ENCODE data around the gene ELAVL2. TPM values are rescaled to one million over a fixed set of nuclear protein-coding genes. Genes with fewer than 3 reads are reported as not detected.

ELAVL2 gene
- total and polyA plus RNA-seq, 3 donors from 2014 or later: 52.7 to 77.0 (median 75.7) TPM

GRCh38 chr9:23751633-23752032 is 74.4 kb downstream of the ELAVL2 start:
- Histone ChIP-seq H3K9me3 (no peaks in the 10 kb centered on the region), H3K4me3 (no peak overlapping the region), H3K27me3 (no peaks in the 10 kb centered on the region), H3K36me3 (ENCODE audit: low read depth, missing control alignments) (no peaks in the 10 kb centered on the region), H3K4me1 (no peaks in the 10 kb centered on the region), H3K27ac (no peak overlapping the region)
- DNase-seq: no peak
- WGBS, 2 donors: 91 to 94% methylated on average over 4 of the region's 4 CpGs
- no peak for TF ChIP-seq CTCF (IDR thresholded peaks at IDR 0.05)
- TF ChIP-seq POLR2A (IDR thresholded peaks at IDR 0.05): no peak
- intact Hi-C loops (cut with DNase I; ENCODE audit: low total_unique reads): no loop called here

- intact Hi-C loops (cut with DNase I; ENCODE audit: low total_unique reads): no loop called here
- Histone ChIP-seq H3K9me3 (no peaks in the 10 kb centered on the region), H3K4me1 (no peaks in the 10 kb centered on the region), H3K27me3 (no peaks in the 10 kb centered on the region), H3K36me3 (ENCODE audit: low read depth, missing control alignments) (no peaks in the 10 kb centered on the region), H3K27ac (no peak overlapping the region), H3K4me3 (no peak overlapping the region)
- no peak for DNase-seq
- WGBS, 2 donors: 88 to 90% methylated on average over 3 of the region's 3 CpGs
- TF ChIP-seq CTCF (IDR thresholded peaks at IDR 0.05) (no peak), POLR2A (IDR thresholded peaks at IDR 0.05) (no peak)
Observed at GRCh38 chr9:23750808-23751207, 75.2 kb downstream of the ELAVL2 start.

- no peak for DNase-seq
- Histone ChIP-seq H3K27ac (no peak overlapping the region), H3K36me3 (ENCODE audit: low read depth, missing control alignments) (no peaks in the 10 kb centered on the region), H3K4me3 (no peak overlapping the region), H3K4me1 (no peaks in the 10 kb centered on the region), H3K9me3 (no peaks in the 10 kb centered on the region), H3K27me3 (no peaks in the 10 kb centered on the region)
- no peak for TF ChIP-seq CTCF (IDR thresholded peaks at IDR 0.05)
- no peak for TF ChIP-seq POLR2A (IDR thresholded peaks at IDR 0.05)
- WGBS, 2 donors: 89 to 90% methylated on average over 5 of the region's 5 CpGs
- intact Hi-C loops (cut with DNase I; ENCODE audit: low total_unique reads): no loop called here
Observed at GRCh38 chr9:23747088-23748075, 78.7 kb downstream of the ELAVL2 start.

- TF ChIP-seq POLR2A (IDR thresholded peaks at IDR 0.05) (no peak), CTCF (IDR thresholded peaks at IDR 0.05) (no peak)
Observed at GRCh38 chr9:23746317-23746716, 79.7 kb downstream of the ELAVL2 start.

More at GRCh38 chr9:23746317-23746716, 79.7 kb downstream of the ELAVL2 start:
- Histone ChIP-seq H3K36me3 (ENCODE audit: low read depth, missing control alignments) (no peaks in the 10 kb centered on the region), H3K4me3 (no peak overlapping the region), H3K9me3 (no peaks in the 10 kb centered on the region), H3K27ac (no peak overlapping the region), H3K4me1 (no peaks in the 10 kb centered on the region), H3K27me3 (no peaks in the 10 kb centered on the region)
- 66 to 69% methylated on average over 2 of the region's 2 CpGs for WGBS, 2 donors
- no peak for DNase-seq
- intact Hi-C loops (cut with DNase I; ENCODE audit: low total_unique reads): no loop called here
